Measurements from ENCODE around the gene ESYT1.

The ESYT1 gene

DNA sequence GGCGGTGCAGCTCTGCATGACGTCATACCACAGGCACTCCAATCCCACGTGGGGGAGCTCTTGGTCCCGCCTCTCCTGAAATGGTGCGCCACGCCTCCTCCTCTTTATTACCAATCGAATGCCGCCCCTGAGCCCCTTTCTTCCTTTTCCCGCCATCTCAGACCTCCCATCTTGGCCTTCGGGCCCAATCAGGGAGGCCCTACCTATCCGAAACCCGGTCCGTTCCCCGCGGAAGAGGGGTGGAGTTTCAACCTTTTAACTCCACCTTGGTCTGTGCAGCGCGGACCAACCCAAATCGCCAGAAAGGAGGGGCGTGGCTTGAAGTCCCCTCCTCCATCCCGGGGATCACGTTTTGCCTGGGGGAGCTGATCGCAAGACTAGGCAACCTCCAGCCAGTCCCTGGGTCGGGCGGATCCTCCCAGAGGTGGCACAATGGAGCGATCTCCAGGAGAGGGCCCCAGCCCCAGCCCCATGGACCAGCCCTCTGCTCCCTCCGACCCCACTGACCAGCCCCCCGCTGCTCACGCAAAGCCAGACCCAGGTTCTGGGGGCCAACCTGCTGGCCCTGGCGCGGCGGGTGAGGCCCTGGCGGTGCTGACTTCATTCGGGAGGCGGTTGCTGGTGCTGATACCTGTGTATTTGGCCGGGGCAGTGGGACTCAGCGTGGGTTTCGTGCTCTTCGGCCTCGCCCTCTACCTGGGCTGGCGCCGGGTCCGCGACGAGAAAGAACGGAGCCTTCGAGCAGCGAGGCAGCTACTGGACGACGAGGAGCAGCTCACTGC is at the start of gene ESYT1:
TSS of gene ESYT1 (plus strand) at position 380 of the 782 bp plus-strand sequence. CDS start at position 433, 53 bp downstream.
- peak; percentile 95 to 97 for DNase-seq (ENCODE audit: low read depth in 2 of 2)

GRCh38 chr12:56078427-56078826 is 49.6 kb upstream of the ESYT1 start:
- no peak for DNase-seq (ENCODE audit: low read depth in 2 of 2)

GRCh38 chr12:56078931-56079722 is 48.9 kb upstream of the ESYT1 start:
- DNase-seq (ENCODE audit: low read depth in 2 of 2): peak; percentile 21 to 25

DNA sequence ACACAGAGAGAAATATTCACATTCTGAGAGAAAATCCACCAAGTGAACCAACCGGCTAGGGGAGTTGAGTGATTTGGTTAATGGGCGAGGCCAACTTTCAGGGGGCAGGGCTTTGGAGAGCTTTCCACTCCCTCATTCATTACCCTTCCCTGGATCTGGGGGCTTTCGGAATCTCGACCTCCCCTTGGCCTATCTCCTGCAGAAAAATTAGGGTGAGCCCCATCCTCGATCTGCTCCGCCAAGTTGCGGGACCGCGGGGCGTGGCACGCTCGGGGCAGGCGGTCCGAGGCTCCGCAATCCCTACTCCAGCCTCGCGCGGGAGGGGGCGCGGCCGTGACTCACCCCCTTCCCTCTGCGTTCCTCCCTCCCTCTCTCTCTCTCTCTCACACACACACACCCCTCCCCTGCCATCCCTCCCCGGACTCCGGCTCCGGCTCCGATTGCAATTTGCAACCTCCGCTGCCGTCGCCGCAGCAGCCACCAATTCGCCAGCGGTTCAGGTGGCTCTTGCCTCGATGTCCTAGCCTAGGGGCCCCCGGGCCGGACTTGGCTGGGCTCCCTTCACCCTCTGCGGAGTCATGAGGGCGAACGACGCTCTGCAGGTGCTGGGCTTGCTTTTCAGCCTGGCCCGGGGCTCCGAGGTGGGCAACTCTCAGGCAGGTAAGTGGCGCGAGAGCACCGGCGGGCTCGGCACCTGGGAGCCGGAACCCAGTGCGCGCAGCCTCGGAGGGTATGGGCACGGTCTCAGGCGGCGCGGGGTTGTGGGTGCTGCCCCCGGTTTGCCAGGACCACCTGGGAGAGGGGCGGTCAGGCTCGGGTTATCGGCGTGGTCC is 48.1 kb upstream of the ESYT1 start, which contains the start of gene ERBB3:
TSS of gene ERBB3 (plus strand) at position 443 of the 833 bp plus-strand sequence. CDS start at position 579, 136 bp downstream.
- DNase-seq (ENCODE audit: low read depth in 2 of 2): peak; percentile 55 to 58

- no peak for DNase-seq (ENCODE audit: low read depth in 2 of 2)
These were observed 47.4 kb upstream of the ESYT1 start for GRCh38 chr12:56080556-56081138.

DNA sequence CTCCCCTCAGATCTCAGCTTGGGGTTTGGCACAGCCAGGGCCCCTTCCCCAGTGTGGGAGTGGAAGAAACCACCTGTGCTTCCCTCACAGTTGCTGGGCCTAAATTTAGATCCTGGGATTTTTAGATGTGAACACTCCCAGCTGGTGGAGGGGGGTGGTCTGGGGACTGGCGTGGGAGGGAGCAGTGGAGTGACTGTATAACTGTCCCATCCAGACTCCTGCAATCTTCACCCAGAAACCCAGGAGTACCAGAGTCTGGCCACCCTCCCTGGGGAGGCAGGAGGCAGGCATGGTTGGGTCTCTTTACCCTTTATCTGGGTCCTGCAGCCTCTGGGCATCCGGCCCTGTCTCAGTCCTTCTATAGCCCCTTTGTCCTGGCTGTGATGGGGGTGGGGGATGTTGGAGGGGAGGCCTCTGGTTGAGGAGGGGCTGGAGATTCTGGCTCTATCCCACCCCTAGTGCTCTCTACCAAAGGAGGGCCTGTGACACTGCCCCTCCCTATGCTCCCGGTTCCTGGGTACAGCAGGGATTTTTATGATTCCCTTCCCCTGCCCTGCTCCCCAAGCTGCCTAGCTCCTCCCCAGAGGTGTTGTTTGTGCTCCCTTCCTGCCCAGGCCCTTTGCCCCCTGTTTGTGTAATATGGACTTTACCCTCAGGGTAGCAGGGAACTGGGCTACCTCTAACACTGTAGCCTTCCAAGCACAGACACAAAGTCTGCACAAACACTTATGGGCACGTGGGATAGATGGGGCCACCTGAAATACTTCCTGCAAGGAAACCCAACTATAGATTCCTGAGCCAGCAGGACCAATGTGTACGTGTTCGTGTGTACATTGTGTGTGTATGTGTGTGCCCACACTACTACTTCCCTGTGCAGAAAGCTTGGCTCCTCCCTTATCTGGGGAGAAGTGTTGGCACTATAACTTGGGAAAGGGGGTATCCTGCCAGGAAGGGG is 46.4 kb upstream of the ESYT1 start:
- DNase-seq (ENCODE audit: low read depth in 2 of 2): no peak

DNA sequence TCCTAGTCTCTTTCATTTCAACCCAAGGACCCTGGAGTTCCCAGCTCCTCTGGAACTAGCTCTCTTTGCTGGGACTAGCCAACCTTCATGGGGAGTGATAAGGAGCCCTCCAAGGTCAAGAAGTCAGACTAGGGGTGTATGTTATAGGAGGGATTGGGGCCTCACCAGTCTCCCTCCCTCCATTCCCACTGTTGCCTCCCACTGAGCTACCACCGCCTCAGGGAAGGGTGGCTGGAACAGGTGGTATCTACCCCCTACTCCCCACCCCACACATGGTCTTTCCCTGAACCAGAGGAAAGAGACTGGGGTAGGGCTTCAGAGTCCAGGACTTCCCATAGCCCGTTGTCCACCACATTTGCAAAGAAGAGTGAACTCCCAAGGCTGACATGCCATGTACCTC is 45.7 kb upstream of the ESYT1 start:
- DNase-seq (ENCODE audit: low read depth in 2 of 2): no peak

- no peak for DNase-seq (ENCODE audit: low read depth in 2 of 2)
These were observed 45.1 kb upstream of the ESYT1 start for GRCh38 chr12:56082967-56083366.

DNA sequence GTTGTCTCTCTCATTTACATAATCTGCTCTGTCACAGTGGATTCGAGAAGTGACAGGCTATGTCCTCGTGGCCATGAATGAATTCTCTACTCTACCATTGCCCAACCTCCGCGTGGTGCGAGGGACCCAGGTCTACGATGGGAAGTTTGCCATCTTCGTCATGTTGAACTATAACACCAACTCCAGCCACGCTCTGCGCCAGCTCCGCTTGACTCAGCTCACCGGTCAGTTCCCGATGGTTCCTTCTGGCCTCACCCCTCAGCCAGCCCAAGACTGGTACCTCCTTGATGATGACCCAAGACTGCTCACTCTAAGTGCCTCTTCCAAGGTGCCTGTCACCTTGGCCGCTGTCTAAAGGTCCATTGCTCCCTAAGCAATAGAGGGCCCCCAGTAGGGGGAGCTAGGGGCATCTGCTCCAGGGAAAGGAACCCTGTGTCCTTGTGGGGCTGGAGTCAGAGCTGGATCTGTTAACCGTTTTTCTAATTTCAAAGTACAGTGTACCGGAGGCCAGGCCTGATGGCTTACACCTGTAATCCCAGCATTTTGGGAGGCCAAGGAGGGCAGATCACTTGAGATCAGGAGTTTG is 43.0 kb upstream of the ESYT1 start:
- peak in 1 of 2 donors; percentile 22 for DNase-seq (ENCODE audit: low read depth in 2 of 2)

GRCh38 chr12:56086096-56086495 is 42.0 kb upstream of the ESYT1 start:
- DNase-seq (ENCODE audit: low read depth in 2 of 2): no peak

DNA sequence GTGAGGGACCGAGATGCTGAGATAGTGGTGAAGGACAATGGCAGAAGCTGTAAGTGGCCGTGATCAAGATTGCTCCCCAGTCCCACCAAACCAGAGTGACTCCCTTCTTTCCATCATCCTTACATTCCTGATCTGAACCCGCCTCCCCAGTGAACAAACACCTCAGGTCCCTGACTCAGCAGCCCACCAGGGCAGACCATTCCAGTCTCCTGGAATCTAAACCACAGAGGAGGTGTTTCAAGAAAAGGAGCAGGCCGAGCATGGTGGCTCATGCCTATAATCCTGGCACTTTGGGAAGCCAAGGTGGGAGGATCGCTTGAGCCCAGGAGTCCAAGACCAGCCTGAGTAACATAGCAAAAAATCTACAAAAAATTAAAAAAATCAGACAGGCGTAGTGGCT is 41.5 kb upstream of the ESYT1 start:
- DNase-seq (ENCODE audit: low read depth in 2 of 2): no peak

- DNase-seq (ENCODE audit: low read depth in 2 of 2): no peak
These were observed 40.8 kb upstream of the ESYT1 start for GRCh38 chr12:56087220-56087619.

GRCh38 chr12:56097738-56098137 is 30.3 kb upstream of the ESYT1 start:
- DNase-seq (ENCODE audit: low read depth in 2 of 2): no peak

DNA sequence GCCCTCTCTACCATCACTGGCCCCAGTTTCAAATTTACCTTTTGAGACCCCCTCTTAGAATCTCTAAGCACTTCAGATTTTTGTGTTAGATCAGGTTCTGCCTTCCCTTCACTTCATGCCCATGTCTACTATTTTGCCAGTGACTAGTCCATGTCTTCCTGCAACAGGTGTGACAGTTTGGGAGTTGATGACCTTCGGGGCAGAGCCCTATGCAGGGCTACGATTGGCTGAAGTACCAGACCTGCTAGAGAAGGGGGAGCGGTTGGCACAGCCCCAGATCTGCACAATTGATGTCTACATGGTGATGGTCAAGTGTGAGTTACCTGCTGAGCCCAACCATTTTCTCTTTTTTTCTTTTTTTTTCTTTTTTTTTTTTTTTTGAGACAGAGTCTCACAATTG is 29.5 kb upstream of the ESYT1 start:
- no peak for DNase-seq (ENCODE audit: low read depth in 2 of 2)

GRCh38 chr12:56099787-56100186 is 28.3 kb upstream of the ESYT1 start:
- no peak for DNase-seq (ENCODE audit: low read depth in 2 of 2)

DNA sequence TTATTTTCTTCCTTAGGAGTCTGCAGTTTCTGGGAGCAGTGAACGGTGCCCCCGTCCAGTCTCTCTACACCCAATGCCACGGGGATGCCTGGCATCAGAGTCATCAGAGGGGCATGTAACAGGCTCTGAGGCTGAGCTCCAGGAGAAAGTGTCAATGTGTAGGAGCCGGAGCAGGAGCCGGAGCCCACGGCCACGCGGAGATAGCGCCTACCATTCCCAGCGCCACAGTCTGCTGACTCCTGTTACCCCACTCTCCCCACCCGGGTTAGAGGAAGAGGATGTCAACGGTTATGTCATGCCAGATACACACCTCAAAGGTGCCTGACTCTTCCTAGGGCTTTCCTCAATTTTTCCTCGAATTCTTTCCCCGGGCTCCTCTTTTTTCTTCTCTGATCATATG is 27.0 kb upstream of the ESYT1 start:
- no peak for DNase-seq (ENCODE audit: low read depth in 2 of 2)

- no peak for DNase-seq (ENCODE audit: low read depth in 2 of 2)
These were observed 25.4 kb upstream of the ESYT1 start for GRCh38 chr12:56102683-56103065.

GRCh38 chr12:56103066-56103711 is 24.9 kb upstream of the ESYT1 start:
- no peak for DNase-seq (ENCODE audit: low read depth in 2 of 2)

- DNase-seq (ENCODE audit: low read depth in 2 of 2): no peak
These were observed 24.3 kb upstream of the ESYT1 start for GRCh38 chr12:56103823-56104108.

All from stimulated activated CD8-positive, alpha-beta memory T cell treated with anti-CD3 and anti-CD28 coated beads, Interleukin-15, amount 100 ng/mL, for 48 hours (primary cell).